ENCODE results near the gene ASS1.

- no peak for TF ChIP-seq CTCF (conservative IDR thresholded peaks at IDR 0.05)
- TF ChIP-seq ZFX (IDR thresholded peaks at IDR 0.05) = no peak
Observed at GRCh38 chr9:130500340-130501180, 55.8 kb downstream of the ASS1 start.

Measured in C4-2B (cell line).